DMS53 treated with DMSO at 0.1 percent for 48 hours (cell line): ENCODE measurements around the gene DPP3.

Experiments used
- DNase-seq: peaks from one replicate; lab custom pipeline; 2025; ENCODE audit not compliant: unreplicated experiment; lab: John Stamatoyannopoulos, UW

DPP3 gene

DNA sequence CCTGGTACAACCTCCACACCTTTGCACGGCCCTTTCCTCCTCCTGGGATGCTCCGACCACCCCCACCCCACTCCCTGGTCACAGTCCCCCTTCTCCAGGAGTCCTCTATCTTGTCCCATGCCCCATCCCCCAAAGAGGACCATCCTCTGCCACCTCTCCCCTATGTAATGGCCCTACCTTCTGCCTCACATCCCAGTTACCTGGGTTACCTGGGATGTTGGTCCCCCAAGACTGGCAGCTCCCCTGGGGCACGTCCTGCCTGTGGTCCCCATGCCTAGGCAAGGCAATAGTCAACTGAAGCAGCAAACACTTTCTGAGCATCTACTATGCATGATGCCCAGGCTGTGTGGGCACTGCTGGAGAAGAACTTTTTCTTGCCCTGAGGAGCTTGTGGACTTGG is 75.2 kb downstream of the DPP3 start:
- no peak for DNase-seq

DNA sequence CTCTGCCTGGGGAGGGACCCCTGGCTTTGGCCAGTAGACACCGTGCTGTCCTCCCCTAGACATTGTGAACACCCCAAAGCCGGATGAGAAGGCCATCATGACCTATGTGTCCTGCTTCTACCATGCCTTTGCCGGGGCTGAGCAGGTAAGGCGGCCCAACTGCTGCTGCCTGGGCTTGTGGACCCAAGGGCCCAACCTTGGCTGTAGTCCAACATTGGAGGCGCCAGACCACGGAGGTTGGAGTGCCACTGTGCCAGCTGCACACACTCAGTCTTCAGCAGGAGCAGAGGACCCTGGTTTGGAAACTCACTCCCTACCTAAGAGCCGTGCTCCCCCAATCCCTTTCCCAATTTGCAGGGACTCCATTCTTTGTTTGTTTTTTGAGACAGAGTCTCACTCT is 75.9 kb downstream of the DPP3 start:
- peak; percentile 48 for DNase-seq

GRCh38 chr11:66557733-66558326 is 77.6 kb downstream of the DPP3 start:
- no peak for DNase-seq
